Left lung (tissue), 10 donors: ENCODE measurements around the gene RSU1. TPM values are rescaled to one million over a fixed set of nuclear protein-coding genes. Genes with fewer than 3 reads are reported as not detected.

Experiments used
- ATAC-seq: fragments of 200-7000 bp; cut with Tn5 transposase; one replicate; pipeline ENCODE4 v1.9.1; 2020; ENCODE audit warnings: moderate library complexity
- DNase-seq, 4 donors: peaks; one replicate each; pipeline ENCODE4 v3.0.0-alpha.2; 2013 to 2020
- H3K27ac ChIP-seq, 2 donors: fragments of 200-600 bp; sonication (generic) in 1 of 2; one replicate each; pipeline versions ENCODE4 v1.5.0 to v1.8.0; 2020 to 2021
- H3K27me3 ChIP-seq, 2 donors: fragments of 200-600 bp; sonication (generic) in 1 of 2; one replicate each; pipeline versions ENCODE4 v1.5.0 to v1.8.0; 2020 to 2021
- H3K36me3 ChIP-seq, 2 donors: fragments of 200-600 bp; sonication (generic) in 1 of 2; one replicate each; pipeline versions ENCODE4 v1.5.0 to v1.8.0; 2020 to 2021
- H3K4me1 ChIP-seq, 2 donors: fragments of 200-600 bp; one replicate each; pipeline ENCODE4 v1.8.0; 2021
- H3K4me3 ChIP-seq, 2 donors: fragments of 200-600 bp; sonication (generic) in 1 of 2; one replicate each; pipeline versions ENCODE4 v1.5.0 to v1.8.0; 2020 to 2021; ENCODE audit warnings: mild to moderate bottlenecking in 1 of 2
- H3K9me3 ChIP-seq, 2 donors: fragments of 200-600 bp; sonication (generic) in 1 of 2; one replicate each; pipeline versions ENCODE4 v1.5.0 to v1.8.0; 2020 to 2021
- intact Hi-C, 2 donors: fragments of 100-400 bp; cut with DNase I; formaldehyde crosslinking; loops; one replicate each; pipeline versions ENCODE4 v1.11.2 to v1.14.2; 2022
- polyA plus RNA-seq, 6 donors: library from polyadenylated mRNA; unstranded; fragments of 120-200 nt; gene quantifications; one replicate each; pipeline ENCODE4 v1.2.1, GENCODE V29; 2013; ENCODE audit not compliant: insufficient read length in 6 of 6
- total RNA-seq, 2 donors: library from RNA; stranded (reverse); fragmentation: NEBNext Ultra II Directional; extraction: Animal tissue kit (Norgen Biotek cat#: 25700); gene quantifications; one replicate each; pipeline ENCODE4 v1.2.1, GENCODE V29; 2021
- TF ChIP-seq, protein P1 (sequence below), 2 donors: fragments of 200-600 bp; sonication (generic) in 1 of 2; IDR thresholded peaks; one replicate each; pipeline versions ENCODE4 v1.5.0 to v1.8.0; 2021; ENCODE audit warnings: antibody characterized with exemption in 2 of 2
- donor health status: DM: no; HTN: yes; CAD: no.
- donor health status: DM: no; HTN: no; CAD: no.

Gene RSU1
- total and polyA plus RNA-seq, 8 donors, result 68.1 to 114 (median 85.3) TPM

DNA sequence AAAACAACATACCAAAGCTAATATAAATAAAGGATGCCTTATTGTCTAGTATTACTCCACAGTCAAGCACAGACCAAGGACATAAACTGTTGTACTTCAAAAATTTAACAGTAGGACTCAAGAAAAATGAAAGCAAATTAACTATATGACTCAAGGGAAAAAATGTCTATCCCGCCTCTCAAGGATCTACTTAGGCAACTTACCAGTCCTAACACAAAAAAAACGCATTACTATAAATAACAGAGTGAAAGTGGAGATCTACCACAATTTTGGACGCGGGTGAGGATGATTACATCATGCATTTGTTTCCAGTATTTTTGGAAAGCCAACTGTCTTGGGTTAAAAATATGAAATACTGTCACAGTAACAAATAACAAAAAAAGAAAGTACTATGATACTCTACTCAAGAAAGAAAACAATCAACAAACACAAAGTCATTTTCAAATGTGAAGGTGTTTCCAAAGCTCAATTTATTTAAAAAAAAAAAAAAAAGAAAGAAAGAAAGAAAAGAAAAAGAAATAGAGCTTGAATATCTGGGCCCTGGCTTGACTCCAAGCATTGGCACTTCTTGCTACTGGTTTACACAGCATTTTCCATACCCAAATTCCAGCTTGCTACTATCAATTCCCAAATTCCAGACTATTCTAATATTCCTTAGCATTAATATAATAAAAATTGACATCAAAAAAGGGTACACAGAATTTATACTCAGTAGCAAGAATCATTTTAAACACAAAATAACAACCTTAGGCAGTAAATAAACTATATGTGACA lies 99.4 kb downstream of the RSU1 start:
- ATAC-seq (peak; percentile 37), DNase-seq (peak in 1 of 4 donors; percentile 10)
- Histone ChIP-seq H3K36me3 (peaks cover 0 to 32% of the 10 kb centered on the region in 2 donors), H3K27me3 (no peaks in the 10 kb centered on the region), H3K4me3 (no peak overlapping the region), H3K9me3 (peaks cover 5 to 22% of the 10 kb centered on the region in 2 donors), H3K27ac (no peak overlapping the region), H3K4me1 (no peaks in the 10 kb centered on the region)
- TF ChIP-seq, protein P1, sequence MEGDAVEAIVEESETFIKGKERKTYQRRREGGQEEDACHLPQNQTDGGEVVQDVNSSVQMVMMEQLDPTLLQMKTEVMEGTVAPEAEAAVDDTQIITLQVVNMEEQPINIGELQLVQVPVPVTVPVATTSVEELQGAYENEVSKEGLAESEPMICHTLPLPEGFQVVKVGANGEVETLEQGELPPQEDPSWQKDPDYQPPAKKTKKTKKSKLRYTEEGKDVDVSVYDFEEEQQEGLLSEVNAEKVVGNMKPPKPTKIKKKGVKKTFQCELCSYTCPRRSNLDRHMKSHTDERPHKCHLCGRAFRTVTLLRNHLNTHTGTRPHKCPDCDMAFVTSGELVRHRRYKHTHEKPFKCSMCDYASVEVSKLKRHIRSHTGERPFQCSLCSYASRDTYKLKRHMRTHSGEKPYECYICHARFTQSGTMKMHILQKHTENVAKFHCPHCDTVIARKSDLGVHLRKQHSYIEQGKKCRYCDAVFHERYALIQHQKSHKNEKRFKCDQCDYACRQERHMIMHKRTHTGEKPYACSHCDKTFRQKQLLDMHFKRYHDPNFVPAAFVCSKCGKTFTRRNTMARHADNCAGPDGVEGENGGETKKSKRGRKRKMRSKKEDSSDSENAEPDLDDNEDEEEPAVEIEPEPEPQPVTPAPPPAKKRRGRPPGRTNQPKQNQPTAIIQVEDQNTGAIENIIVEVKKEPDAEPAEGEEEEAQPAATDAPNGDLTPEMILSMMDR (IDR thresholded peaks at IDR 0.05), result no peak
- intact Hi-C loops, result no loop called here

DNA sequence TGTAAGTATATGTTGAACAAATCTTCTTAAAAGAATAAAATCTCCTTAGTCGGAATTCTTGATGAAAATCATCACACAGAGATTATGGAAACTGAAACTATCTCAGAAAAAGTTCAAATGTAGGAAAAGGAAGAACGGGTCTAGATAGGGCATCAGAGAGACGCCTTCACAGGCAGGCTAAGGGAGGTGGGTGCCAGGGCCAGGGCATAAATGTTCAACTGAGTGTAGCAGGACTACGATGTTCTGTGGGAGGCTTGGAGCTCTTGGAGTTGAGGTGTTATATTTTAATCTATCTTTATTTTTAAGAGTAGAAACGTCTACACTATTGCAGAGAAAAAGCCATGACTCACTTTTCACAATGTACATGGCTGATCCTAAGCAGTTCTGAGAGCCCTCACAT lies 101.2 kb downstream of the RSU1 start:
- DNase-seq (no peak), ATAC-seq (no peak)
- Histone ChIP-seq H3K27me3 (no peaks in the 10 kb centered on the region), H3K27ac (no peak overlapping the region), H3K4me1 (no peaks in the 10 kb centered on the region), H3K36me3 (peaks cover 0 to 22% of the 10 kb centered on the region in 2 donors), H3K9me3 (peaks cover 5 to 33% of the 10 kb centered on the region in 2 donors), H3K4me3 (no peak overlapping the region)
- intact Hi-C loops, result no loop called here
- TF ChIP-seq, protein P1 (IDR thresholded peaks at IDR 0.05), result no peak

DNA sequence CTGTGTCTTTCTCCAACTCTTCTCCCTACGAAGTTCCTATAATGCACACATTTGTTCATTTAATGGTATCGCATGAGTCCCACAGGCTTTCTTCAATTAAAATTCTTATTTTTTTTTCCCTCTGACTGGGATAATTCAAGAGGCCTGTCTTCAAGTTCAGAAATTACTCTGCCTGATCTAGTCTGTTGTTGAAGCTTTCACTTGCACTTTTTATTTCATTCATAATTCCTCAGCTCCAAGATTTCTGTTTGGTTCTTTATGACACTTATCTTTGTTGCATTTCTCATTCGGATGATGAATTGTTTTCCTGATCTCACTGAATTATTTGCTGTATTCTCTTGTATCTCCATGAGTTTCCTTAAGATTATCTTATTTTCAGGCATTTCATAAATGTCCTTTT lies 103.9 kb downstream of the RSU1 start:
- H3K4me3 ChIP-seq, result no peak overlapping the region
- TF ChIP-seq, protein P1 (IDR thresholded peaks at IDR 0.05), result no peak
- peaks cover 5 to 33% of the 10 kb centered on the region in 2 donors for H3K9me3 ChIP-seq
- peaks cover 0 to 4% of the 10 kb centered on the region in 2 donors for H3K36me3 ChIP-seq
- no peak overlapping the region for H3K27ac ChIP-seq
- H3K4me1 ChIP-seq, result no peaks in the 10 kb centered on the region
- ATAC-seq, result no peak
- DNase-seq, result no peak
- intact Hi-C loops, result no loop called here
- no peaks in the 10 kb centered on the region for H3K27me3 ChIP-seq

DNA sequence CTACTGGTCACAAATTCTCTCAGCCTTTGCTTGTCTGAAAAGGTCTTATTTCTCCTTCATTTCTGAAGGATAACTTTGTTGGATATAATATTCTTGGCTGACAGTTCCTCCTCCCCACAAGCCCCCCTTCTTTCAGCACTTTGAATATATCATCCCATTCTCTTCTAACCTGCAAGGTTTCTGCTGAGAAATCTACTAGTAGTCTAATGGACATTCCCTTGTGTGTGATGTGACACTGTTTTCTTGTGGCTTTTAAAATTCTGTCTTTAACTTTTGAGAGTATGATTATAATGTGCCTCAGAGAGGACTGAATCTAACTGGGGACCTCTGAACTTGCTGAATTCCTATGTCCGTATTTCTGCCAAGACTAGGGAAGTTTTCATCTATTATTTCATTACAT lies 104.3 kb downstream of the RSU1 start:
- TF ChIP-seq, protein P1 (IDR thresholded peaks at IDR 0.05), result no peak
- no peak overlapping the region for H3K4me3 ChIP-seq
- peaks cover 5 to 33% of the 10 kb centered on the region in 2 donors for H3K9me3 ChIP-seq
- no peak for ATAC-seq
- no peak overlapping the region for H3K27ac ChIP-seq
- H3K36me3 ChIP-seq, result peaks cover 0 to 4% of the 10 kb centered on the region in 2 donors
- DNase-seq, result no peak
- no peaks in the 10 kb centered on the region for H3K4me1 ChIP-seq
- H3K27me3 ChIP-seq, result no peaks in the 10 kb centered on the region
- intact Hi-C loops, result no loop called here

DNA sequence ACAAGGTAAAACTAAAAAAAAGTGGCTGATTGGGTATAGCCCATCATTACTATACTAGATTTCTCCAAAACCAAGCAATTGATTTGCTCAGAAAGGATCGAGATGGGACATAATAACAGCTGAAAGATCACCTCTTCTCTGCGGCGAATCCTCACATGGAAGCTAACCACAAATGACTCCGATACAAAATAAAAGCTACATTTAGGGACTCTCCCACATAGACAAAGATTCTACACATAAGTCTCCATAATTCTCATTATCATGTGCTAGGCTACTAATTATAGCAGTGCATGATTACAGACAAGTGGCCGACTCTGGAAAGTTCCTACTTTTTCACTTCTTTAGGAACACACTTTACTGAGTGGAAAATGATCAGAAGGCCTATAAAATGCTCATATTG lies 116.9 kb downstream of the RSU1 start:
- DNase-seq (no peak), ATAC-seq (no peak)
- intact Hi-C loops, result no loop called here
- Histone ChIP-seq H3K4me3 (no peak overlapping the region), H3K36me3 (no peaks in the 10 kb centered on the region), H3K4me1 (no peaks in the 10 kb centered on the region), H3K9me3 (no peaks in the 10 kb centered on the region), H3K27me3 (no peaks in the 10 kb centered on the region), H3K27ac (no peak overlapping the region)
- TF ChIP-seq, protein P1 (IDR thresholded peaks at IDR 0.05), result no peak
